ENCODE data around the gene UFD1.

The UFD1 gene

GRCh38 chr22:19520007-19520406, 41.0 kb upstream of the UFD1 start:
- TF ChIP-seq CTCF (conservative IDR thresholded peaks at IDR 0.05; ENCODE audit: low read depth, low read length): no peak
- DNase-seq (ENCODE audit: low read depth): no peak
- no peak overlapping the region for H3K4me3 ChIP-seq (ENCODE audit: low read length)

- no peak for TF ChIP-seq CTCF (conservative IDR thresholded peaks at IDR 0.05; ENCODE audit: low read depth, low read length)
Observed at GRCh38 chr22:19519041-19519926, 40.3 kb upstream of the UFD1 start.

GRCh38 chr22:19518635-19519034, 39.6 kb upstream of the UFD1 start:
- TF ChIP-seq CTCF (conservative IDR thresholded peaks at IDR 0.05; ENCODE audit: low read depth, low read length): no peak
- DNase-seq (ENCODE audit: low read depth): no peak
- H3K4me3 ChIP-seq (ENCODE audit: low read length): no peak overlapping the region

More at GRCh38 chr22:19519041-19519926, 40.3 kb upstream of the UFD1 start:
- H3K4me3 ChIP-seq (ENCODE audit: low read length): no peak overlapping the region
- no peak for DNase-seq (ENCODE audit: low read depth)

GRCh38 chr22:19517919-19518611, 39.1 kb upstream of the UFD1 start:
- DNase-seq (ENCODE audit: low read depth): no peak
- no peak overlapping the region for H3K4me3 ChIP-seq (ENCODE audit: low read length)
- no peak for TF ChIP-seq CTCF (conservative IDR thresholded peaks at IDR 0.05; ENCODE audit: low read depth, low read length)

- no peak for TF ChIP-seq CTCF (conservative IDR thresholded peaks at IDR 0.05; ENCODE audit: low read depth, low read length)
- H3K4me3 ChIP-seq (ENCODE audit: low read length): no peak overlapping the region
- DNase-seq (ENCODE audit: low read depth): no peak
Observed at GRCh38 chr22:19517171-19517500, 38.1 kb upstream of the UFD1 start.

DNA sequence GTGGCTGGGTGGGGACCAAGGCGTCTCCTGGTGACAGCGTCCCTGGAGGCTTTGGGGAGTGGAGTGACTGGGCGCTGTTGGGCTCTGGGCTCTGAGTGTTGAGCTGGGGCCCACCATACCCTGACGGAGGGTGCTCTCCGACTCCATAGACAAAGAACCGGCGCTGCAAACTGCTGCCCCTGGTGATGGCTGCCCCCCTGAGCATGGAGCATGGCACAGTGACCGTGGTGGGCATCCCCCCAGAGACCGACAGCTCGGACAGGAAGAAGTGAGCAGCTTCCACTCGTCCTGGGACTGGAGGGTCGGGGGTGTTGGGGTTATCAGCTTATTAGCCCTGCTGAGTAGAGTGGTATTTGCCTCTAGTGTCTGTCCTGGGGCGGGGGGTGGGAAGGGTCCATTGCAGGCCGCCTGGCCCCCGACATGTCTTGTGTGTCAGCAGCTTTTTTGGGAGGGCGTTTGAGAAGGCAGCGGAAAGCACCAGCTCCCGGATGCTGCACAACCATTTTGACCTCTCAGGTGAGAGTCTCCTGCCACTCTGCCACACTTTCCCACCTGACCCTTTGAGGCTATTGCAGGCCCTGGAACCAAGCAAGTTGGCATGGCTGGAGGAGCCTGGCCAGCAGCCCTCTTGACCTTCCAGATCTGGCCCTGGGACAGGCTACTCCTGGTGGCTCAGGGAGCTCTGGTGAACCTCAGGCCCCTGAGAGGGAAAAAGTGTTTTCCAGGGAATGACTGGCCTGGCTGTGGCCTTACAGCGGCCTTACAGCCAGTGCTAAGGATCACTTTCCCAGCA, 37.6 kb upstream of the UFD1 start:
- TF ChIP-seq CTCF (conservative IDR thresholded peaks at IDR 0.05; ENCODE audit: low read depth, low read length): no peak
- no peak for DNase-seq (ENCODE audit: low read depth)
- H3K4me3 ChIP-seq (ENCODE audit: low read length): no peak overlapping the region

All from retinal pigment epithelial cell (primary cell).